B cell (primary cell): ENCODE measurements around the gene STK40.

Source experiments
- EZH2 ChIP-seq: IDR thresholded peaks from 2 replicates; pipeline ENCODE4 v1.6.1; 2012; ENCODE audit warnings: borderline replicate concordance, low read depth, mild to moderate bottlenecking, moderate library complexity, low read length; ENCODE audit not compliant: insufficient read depth, poor library complexity, severe bottlenecking
- TF ChIP-seq, protein P1 (sequence below): fragments of 200-600 bp; IDR thresholded peaks from one replicate; pipeline ENCODE4 v1.8.0; 2022; ENCODE audit warnings: antibody characterized with exemption, mild to moderate bottlenecking

DNA sequence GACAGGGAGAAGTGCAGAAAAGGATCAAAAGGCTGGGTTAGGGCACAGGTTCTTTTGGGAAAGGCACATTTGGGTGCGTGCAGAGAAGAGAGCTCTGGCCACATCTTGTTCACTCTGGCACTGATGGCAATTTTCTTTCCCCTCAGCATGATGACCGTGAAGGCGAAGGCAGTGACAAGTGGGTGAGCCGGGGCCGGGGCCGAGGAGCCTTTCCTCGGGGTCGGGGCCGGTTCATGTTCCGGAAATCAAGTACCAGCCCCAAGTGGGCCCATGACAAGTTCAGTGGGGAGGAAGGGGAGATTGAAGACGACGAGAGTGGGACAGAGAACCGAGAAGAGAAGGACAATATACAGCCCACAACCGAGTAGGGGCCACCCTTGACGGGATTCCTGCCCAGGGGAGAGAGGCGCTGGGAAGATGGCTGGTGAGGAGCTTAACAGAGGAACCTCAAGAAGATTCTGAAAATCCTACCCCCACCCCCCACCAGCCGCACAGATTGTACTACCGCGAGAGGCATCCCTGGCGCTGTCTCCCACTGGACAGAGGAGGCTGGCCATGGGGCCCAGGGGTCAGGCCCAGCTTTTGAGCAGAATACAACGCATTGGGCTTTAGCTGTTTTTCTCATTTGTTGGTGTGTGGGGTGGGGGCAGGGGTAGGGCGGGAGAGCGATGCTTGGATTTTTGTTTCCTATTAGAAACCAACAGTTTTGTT is 81.9 kb downstream of the STK40 start:
- no peak for TF ChIP-seq EZH2
- TF ChIP-seq, protein P1, sequence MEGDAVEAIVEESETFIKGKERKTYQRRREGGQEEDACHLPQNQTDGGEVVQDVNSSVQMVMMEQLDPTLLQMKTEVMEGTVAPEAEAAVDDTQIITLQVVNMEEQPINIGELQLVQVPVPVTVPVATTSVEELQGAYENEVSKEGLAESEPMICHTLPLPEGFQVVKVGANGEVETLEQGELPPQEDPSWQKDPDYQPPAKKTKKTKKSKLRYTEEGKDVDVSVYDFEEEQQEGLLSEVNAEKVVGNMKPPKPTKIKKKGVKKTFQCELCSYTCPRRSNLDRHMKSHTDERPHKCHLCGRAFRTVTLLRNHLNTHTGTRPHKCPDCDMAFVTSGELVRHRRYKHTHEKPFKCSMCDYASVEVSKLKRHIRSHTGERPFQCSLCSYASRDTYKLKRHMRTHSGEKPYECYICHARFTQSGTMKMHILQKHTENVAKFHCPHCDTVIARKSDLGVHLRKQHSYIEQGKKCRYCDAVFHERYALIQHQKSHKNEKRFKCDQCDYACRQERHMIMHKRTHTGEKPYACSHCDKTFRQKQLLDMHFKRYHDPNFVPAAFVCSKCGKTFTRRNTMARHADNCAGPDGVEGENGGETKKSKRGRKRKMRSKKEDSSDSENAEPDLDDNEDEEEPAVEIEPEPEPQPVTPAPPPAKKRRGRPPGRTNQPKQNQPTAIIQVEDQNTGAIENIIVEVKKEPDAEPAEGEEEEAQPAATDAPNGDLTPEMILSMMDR: no peak
